DND-41 (cell line): ENCODE results near the gene CHMP4B.

Experiments used
- EZH2 ChIP-seq: IDR thresholded peaks from 3 replicates; pipeline ENCODE4 v1.6.1; 2012; ENCODE audit warnings: borderline replicate concordance, low read depth, mild to moderate bottlenecking, moderate library complexity, low read length, inconsistent platforms; ENCODE audit not compliant: severe bottlenecking
- TF ChIP-seq, protein P1 (sequence below): IDR thresholded peaks from 2 replicates; pipeline ENCODE4 v1.5.1; 2012; ENCODE audit warnings: borderline replicate concordance, low read length, moderate library complexity, mild to moderate bottlenecking; ENCODE audit not compliant: poor library complexity, severe bottlenecking; ENCODE audit errors: extremely low read depth

DNA sequence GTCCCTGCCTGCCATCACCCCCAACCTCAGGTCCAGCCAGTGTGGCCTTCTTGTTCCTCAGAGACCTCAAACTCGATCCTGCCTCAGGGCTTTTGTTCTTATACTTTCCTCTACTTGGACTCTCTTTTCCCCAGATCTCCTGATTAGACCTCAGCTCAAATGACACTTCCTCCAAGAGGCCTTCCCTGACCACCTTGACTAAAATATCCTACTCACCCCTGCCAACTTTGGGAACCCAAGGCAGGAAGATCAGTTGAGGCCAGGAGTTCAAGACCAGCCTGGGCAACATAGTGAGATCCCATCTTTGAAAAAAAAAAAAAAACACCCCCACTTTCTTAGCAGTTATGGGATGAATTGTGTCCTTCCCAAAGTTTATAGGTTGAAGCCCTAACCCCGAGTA lies 73.5 kb downstream of the CHMP4B start:
- TF ChIP-seq, protein P1, sequence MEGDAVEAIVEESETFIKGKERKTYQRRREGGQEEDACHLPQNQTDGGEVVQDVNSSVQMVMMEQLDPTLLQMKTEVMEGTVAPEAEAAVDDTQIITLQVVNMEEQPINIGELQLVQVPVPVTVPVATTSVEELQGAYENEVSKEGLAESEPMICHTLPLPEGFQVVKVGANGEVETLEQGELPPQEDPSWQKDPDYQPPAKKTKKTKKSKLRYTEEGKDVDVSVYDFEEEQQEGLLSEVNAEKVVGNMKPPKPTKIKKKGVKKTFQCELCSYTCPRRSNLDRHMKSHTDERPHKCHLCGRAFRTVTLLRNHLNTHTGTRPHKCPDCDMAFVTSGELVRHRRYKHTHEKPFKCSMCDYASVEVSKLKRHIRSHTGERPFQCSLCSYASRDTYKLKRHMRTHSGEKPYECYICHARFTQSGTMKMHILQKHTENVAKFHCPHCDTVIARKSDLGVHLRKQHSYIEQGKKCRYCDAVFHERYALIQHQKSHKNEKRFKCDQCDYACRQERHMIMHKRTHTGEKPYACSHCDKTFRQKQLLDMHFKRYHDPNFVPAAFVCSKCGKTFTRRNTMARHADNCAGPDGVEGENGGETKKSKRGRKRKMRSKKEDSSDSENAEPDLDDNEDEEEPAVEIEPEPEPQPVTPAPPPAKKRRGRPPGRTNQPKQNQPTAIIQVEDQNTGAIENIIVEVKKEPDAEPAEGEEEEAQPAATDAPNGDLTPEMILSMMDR = no peak
- TF ChIP-seq EZH2 = no peak
